GM12891 (cell line): ENCODE measurements around the gene EDARADD.

Source experiments
- PAX5 ChIP-seq: IDR thresholded peaks from 2 replicates; pipeline ENCODE4 v1.6.1; 2011; ENCODE audit warnings: low read length, moderate library complexity, mild to moderate bottlenecking; ENCODE audit not compliant: insufficient read depth, severe bottlenecking
- POLR2A ChIP-seq: IDR thresholded peaks from 2 replicates; pipeline ENCODE4 v1.6.1; 2011; ENCODE audit warnings: low read depth, low read length, control low read depth
- POLR2AphosphoS5 ChIP-seq: IDR thresholded peaks from 2 replicates; pipeline ENCODE4 v1.6.1; 2011; ENCODE audit warnings: low read depth, low read length, control low read depth
- SPI1 ChIP-seq: IDR thresholded peaks from 2 replicates; pipeline ENCODE4 v1.6.1; 2011; ENCODE audit warnings: low read depth, low read length, control low read depth
- TAF1 ChIP-seq: IDR thresholded peaks from 2 replicates; pipeline ENCODE4 v1.6.1; 2011; ENCODE audit warnings: low read depth, low read length, control low read depth

DNA sequence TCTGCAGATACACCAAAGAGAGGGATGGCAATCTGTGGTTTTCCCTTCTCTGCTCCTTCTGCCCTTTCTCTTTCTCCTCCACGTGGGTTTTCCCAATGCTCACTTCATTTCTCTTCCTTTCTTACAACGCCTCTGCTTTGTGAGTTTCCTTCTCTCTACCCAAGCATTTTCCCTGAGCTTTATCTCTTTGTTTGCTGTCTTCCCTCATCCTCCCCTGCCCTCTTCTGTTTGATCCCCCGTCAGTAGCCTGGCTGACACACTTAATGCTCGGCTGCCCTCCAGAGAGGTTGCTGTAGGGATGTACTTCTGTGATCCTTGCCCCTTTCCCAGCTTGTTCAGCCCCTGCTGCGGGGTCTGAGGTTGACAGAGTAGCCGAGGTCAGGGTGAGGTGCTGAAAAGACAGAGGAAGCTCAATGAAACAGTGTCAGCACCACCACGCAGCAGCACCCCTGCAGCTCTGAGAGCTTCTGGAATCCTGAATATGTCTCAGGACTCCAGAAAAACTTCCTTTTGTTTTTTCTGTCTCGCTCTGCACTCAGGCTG, 6.0 kb downstream of the EDARADD start:
- TF ChIP-seq POLR2A (no peak), POLR2AphosphoS5 (no peak), TAF1 (no peak), PAX5 (no peak), SPI1 (no peak)
